Measurements from ENCODE around the gene ZIC5.

ZIC5 gene

GRCh38 chr13:99983499-99984401, 12.2 kb upstream of the ZIC5 start:
- no peak overlapping the region for H3K27ac ChIP-seq
- no peak for TF ChIP-seq CTCF (conservative IDR thresholded peaks at IDR 0.05; ENCODE audit: low read depth)
- no peak for DNase-seq (ENCODE audit: low spot score)
- POLR2A ChIA-PET (ENCODE audit: low non-redundant PET): no interaction called here
- CTCF ChIA-PET: interaction anchor here (0.6 kb wide), 1 partner anchor 124 kb away, joined by 3 read pairs; no protein-coding TSS in a partner anchor

GRCh38 chr13:99982731-99983498, 11.3 kb upstream of the ZIC5 start:
- DNase-seq (ENCODE audit: low spot score): no peak
- CTCF ChIA-PET: no interaction called here
- POLR2A ChIA-PET (ENCODE audit: low non-redundant PET): no interaction called here
- no peak for TF ChIP-seq CTCF (conservative IDR thresholded peaks at IDR 0.05; ENCODE audit: low read depth)
- H3K27ac ChIP-seq: no peak overlapping the region

- no peak for DNase-seq (ENCODE audit: low spot score)
- TF ChIP-seq CTCF (conservative IDR thresholded peaks at IDR 0.05; ENCODE audit: low read depth): no peak
- CTCF ChIA-PET: interaction anchor here (0.6 to 0.7 kb wide), 2 partner anchors 9 to 109 kb away, joined by 4 to 5 read pairs; no protein-coding TSS in a partner anchor
- no peak overlapping the region for H3K27ac ChIP-seq
- POLR2A ChIA-PET (ENCODE audit: low non-redundant PET): no interaction called here
Measured at GRCh38 chr13:99982036-99982730, 10.6 kb upstream of the ZIC5 start.

- POLR2A ChIA-PET (ENCODE audit: low non-redundant PET): no interaction called here
- CTCF ChIA-PET: interaction anchor here (0.6 kb wide), 1 partner anchor 109 kb away, joined by 4 read pairs; no protein-coding TSS in a partner anchor
- peak within 1 kb of the TSS; percentile 48 for H3K27ac ChIP-seq
- no peak for DNase-seq (ENCODE audit: low spot score)
- TF ChIP-seq CTCF (conservative IDR thresholded peaks at IDR 0.05; ENCODE audit: low read depth): no peak
Measured at GRCh38 chr13:99981735-99982035, 10.1 kb upstream of the ZIC5 start, which contains the start of gene ZIC2. ZIC2 (plus strand) TSS chr13:99981784; CDS start chr13:99982065, 281 bp downstream.

GRCh38 chr13:99980824-99981734, 9.5 kb upstream of the ZIC5 start:
- TF ChIP-seq CTCF (conservative IDR thresholded peaks at IDR 0.05; ENCODE audit: low read depth): no peak
- POLR2A ChIA-PET (ENCODE audit: low non-redundant PET): interaction anchor here (0.5 kb wide), 1 partner anchor 104 kb away, joined by 5 read pairs; no protein-coding TSS in a partner anchor
- CTCF ChIA-PET: interaction anchor here (0.6 to 1.7 kb wide), 2 partner anchors 110 to 534 kb away, joined by 4 to 5 read pairs; no protein-coding TSS in a partner anchor

More at GRCh38 chr13:99980824-99981734, 9.5 kb upstream of the ZIC5 start:
- DNase-seq (ENCODE audit: low spot score): no peak
- H3K27ac ChIP-seq: peak overlapping the region; percentile 48

All from RWPE1 (cell line).